Measurements from ENCODE around the gene SRD5A3.
A peak's percentile ranks its signal among the peaks of the same experiment; 100 is the strongest.

The SRD5A3 gene

DNA sequence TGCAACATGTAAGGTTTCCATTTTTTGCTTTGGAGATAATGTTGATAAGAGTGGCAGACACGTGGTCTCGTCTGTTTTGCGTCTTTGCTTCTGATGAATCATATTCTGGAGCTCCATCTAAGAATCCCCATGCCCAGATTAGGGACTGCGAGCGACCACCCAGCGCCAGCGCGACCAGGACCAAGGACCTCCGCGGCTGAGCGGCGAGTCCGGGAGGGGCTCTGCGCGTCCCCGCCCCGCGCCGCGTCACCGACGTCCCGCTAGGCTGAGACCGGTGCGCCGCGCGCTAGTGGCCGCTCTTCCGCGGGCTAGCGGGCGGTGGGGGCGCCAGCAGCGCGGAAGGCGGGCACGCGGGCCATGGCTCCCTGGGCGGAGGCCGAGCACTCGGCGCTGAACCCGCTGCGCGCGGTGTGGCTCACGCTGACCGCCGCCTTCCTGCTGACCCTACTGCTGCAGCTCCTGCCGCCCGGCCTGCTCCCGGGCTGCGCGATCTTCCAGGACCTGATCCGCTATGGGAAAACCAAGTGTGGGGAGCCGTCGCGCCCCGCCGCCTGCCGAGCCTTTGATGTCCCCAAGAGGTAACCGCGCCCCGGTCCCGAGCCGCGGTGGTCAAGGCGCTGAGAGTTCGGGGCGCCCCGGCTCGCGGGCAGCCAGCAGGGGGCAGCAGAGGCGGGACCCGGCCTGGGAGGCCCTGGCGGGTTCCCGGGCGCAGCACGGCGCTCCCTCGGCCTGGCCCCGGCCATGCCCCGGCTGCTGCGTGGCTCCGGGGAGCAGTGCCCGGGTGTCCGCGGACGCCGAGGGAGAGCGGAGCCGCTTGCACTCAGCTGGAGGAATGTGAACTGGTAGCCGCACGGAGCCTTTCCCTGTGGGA is at the start of gene SRD5A3:
Gene SRD5A3 (plus strand): TSS at position 263 of the 871 bp plus-strand sequence. CDS start 95 bp downstream, at position 358.
- peak; percentile 73 for DNase-seq

DNA sequence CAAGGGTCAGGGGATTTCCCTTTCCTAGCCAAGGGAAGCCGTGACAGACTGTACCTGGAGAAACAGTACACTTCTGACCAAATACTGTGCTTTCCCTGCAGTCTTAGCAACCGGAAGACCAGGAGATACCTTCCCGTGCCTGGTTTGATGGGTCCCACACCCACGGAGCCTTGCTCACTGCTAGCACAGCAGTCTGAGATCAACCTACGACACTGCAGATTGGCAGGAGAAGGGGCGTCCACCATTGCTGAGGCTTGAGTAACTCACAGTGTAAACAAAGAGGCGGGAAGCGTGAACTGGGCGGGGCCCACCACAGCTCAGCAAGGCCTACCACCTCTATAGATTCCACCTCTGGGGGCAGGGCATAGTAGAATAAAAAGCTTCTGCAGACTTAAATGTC is 48.7 kb upstream of the SRD5A3 start:
- no peak for DNase-seq

- DNase-seq, result peak; percentile 5
These were observed 42.3 kb upstream of the SRD5A3 start for GRCh38 chr4:55303760-55304165.

- no peak for DNase-seq
These were observed 41.7 kb upstream of the SRD5A3 start for GRCh38 chr4:55304303-55304702.

- DNase-seq, result no peak
These were observed 38.0 kb upstream of the SRD5A3 start for GRCh38 chr4:55308071-55308470.

DNA sequence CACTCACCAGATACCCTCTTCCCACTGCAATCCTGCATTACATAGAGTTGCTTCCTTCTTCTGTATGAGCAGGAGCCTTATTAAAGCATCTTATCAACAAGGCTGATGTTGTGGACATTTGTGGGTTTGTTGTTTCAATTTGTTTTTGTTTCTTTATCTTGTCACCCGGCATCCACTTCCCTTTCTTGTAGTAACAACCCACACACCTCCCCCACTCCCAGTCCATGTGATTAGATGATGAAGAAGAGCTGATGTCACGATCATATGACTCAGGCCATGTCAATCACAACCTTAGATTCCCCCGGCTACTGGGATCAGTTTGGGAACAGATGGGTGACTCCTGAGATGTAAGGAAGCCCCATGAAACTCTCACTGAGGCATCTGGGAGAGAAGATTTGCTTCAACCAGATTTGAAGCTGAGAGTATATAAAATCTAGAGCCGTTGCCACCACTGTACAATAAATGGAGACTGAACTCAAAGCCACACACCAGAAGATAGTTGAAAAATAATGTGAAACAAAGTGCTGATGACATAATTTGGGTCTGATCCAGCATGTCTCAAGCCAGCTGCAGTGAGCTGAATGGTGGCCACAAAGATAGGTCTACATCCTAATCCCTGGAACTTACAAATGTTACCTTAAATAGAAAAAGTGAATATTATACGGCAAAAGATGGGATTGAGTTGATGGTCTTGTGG is 34.1 kb upstream of the SRD5A3 start:
- peak; percentile 9 for DNase-seq

DNA sequence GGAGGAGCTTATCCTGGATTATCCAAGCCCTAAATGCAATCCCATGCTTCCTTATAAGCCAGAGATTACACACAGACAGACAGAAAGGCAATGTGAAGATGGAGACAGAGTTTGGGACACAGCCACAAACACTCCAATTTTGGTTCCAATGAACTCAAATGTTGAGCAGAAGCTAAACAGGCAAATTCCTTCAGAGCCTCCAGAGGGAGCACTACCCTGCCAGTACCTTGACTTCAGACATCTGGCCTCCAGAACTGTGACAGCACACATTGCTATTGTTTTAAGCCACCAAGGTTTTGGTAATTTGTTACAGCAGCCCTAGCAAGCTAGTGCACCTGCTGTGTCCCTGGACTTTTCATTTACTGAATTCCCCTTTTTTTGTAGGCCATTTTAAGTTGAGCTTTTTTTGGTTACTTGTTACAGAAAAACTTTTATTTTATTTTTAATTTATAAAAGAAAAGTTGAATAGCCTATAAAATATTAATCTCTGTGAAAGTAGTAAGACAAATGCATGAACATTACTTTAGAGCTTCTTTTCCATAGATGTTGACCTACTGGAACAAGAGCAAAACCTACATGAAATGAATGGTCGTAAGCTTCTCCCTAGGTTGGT is 33.4 kb upstream of the SRD5A3 start:
- peak; percentile 48 for DNase-seq

DNA sequence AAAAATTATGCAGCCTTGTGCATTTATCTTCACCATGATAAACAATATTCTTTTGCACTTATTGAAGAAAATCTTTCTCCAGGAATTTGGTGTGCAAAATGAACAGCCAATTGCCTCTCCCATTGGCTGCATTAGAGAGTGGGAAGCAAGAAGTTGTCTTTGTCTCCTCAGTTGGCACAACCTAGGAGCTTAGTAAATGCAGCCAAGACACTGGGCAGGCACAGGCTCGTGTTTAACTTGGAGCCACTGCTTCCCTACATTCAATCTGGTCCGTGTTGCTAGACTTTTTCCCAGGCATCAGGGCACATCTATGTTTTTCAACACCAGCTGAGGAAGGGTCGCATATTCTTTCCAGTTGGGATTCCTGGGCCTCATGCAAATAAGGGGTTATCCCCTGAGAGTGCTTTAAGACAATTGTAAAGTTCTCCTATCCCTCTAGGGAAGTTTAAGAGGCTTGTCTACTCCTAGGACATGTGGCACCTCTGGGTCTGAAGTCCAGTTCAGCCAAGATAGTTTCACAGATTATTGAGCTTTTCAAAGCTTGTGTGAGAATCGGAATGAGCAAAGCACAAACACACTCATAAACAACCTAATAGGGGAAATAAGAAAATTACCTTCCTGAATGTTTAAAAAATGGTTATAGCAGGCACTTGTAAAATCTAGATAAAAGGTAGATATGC is 31.8 kb upstream of the SRD5A3 start:
- no peak for DNase-seq

- DNase-seq, result no peak
These were observed 27.6 kb upstream of the SRD5A3 start for GRCh38 chr4:55318175-55319129.

- peak; percentile 55 for DNase-seq
These were observed 24.3 kb upstream of the SRD5A3 start for GRCh38 chr4:55321707-55322264.

DNA sequence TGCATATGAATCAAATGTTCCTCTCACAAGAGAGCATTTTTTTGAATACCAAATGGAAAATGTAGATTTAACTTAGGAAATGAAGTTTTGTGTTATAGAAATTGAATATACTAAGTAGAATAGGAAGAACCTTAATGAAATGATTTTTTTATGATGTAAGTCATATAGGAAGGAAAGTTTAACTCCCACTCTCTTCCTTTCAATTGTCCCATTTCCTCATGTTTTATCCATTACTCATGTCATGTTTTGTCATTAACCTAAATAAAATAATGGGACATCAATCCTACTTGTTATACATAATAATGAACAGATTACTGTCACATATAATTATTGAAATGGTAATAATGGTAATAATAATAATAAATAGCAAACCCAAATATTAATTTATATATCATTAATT is 22.7 kb upstream of the SRD5A3 start:
- no peak for DNase-seq

DNA sequence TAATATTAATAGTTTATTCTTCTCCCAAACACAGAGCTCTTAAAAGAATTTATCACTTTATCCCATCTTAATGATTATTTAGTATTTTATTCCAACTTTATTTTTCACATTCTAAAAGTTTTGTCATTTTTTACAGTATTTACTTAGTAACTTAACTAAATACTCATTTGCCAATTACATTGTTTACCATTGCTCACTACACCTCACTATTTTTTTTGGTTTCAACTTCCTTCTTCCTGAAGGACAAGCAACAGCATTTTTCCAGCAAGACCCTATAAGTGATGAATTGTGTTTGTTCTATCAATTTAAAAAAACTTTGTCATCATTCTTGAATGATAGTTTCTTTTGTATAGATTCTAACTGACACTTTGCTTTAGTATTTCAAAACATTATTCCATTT is 19.4 kb upstream of the SRD5A3 start:
- no peak for DNase-seq

GRCh38 chr4:55329012-55329411 is 17.0 kb upstream of the SRD5A3 start:
- DNase-seq, result no peak

- DNase-seq, result peak; percentile 90
These were observed 15.8 kb upstream of the SRD5A3 start for GRCh38 chr4:55330241-55330640.

DNA sequence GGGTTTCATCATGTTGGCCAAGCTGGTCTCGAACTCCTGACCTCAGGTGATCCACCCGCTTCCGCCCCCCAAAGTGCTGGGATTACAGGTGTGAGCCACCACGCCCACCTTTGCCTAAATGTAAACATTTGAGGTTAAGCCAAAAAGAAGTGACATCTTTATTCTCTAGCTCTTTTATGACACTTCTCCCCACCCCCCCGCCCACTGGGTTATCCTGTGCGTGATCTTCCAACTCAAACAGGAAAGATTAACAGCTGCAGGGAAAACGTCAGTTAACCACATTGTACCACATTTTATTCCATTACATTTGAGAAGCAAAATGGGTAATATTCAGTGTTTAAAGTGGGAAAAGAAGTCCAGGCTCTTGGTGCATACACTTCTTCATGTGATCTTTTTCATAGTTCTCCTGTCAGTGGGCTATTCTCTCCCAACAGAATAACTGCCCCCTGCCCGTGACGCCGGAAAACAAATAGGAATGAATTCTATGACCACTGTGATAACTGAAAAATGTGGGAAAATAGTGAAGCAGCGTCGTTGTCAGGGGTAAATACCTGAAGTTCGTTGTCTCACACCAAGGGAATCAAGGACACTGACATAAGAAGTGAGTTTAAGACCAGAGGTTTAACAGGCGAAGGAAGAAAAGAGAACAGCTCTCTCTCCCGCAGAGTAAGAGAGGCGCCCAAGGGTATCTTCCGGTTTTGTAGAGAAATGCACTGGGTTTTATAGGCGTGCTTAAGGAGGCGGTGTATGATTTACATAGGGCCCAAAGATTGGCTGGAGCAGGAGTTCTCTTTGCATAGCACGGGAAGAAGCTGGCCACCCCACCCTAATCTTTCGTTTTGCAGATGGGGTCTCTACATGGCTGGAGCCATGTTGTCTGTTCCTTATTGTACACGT is 9.7 kb upstream of the SRD5A3 start:
- DNase-seq, result peak; percentile 90

- no peak for DNase-seq
These were observed 8.1 kb upstream of the SRD5A3 start for GRCh38 chr4:55337944-55338343.

DNA sequence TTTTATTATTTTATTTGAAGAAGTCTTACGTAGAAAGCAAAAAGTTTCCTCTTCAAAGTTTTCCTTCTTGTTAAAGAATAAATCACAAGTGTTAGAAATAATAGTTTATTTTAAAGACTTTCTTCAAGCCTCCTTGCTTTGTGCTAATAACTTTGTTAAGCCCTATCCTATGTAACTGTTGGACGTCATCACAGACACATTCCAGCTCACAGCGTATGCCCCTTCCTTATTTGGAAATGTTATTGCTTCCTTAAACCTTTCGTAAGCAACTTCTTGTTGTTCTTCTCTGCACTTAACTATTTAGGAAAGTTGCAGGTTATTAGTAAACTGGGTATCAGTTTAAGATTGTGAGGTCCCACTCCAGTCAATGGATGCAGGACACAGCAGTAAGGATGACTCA is 7.6 kb upstream of the SRD5A3 start:
- DNase-seq, result no peak

DNA sequence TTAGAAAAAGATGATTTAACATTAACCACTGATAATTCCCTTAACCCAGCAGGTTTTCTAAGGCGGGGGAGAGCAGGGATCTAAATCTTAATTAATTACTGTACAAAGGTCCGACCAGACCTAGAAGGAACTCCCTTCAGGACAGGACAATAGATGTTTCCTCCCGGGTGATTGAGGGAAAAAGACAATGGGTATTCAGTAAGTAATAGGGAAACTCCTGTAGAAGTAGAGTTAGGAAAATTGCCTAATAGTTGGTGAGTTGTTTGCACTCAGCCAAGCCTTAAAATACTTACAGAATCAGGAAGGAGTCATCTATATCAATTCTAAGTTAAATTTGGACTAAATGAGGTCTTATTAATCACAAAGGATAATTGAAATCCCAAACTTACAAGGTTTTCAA is 5.8 kb upstream of the SRD5A3 start:
- DNase-seq, result peak; percentile 9

- no peak for DNase-seq
These were observed 2.2 kb upstream of the SRD5A3 start for GRCh38 chr4:55343887-55344286.

- DNase-seq, result no peak
These were observed 988 bp upstream of the SRD5A3 start for GRCh38 chr4:55345054-55345453.

DNA sequence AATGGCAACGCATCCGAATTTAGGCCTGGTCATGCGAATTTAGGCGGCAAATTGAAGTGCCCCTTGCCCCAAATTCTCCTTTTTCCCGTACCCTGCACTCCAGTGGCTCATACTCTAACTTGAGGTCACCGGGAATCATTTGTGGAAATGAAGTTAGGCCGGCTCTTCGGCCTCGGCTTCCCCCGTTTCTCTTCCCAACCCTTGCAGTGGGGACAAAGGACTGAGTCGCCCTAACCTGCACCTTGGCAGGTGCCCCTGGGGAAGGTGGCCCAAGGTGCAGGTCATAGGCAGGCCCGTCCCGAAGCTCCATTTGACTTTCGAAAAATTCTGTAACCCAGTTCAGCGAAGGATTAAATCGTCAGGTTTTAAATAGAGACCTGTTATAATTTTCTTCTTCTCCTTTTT is 811 bp downstream of the SRD5A3 start:
- DNase-seq, result no peak

Measured in MV-4-11 (cell line).